Ovary (tissue), 3 donors: Measurements from ENCODE around the gene RBBP5.

ENCODE experiments used
- CTCF ChIP-seq, 3 donors: fragments of 450-650 bp in 2 of 3; fragments of 200-600 bp in 1 of 3; IDR thresholded peaks; one replicate each; pipeline versions ENCODE4 v1.5.1 to v1.8.0; 2016 to 2022; ENCODE audit warnings: antibody characterized with exemption in 3 of 3, mild to moderate bottlenecking in 1 of 3
- POLR2A ChIP-seq: fragments of 450-650 bp; IDR thresholded peaks from one replicate; pipeline ENCODE4 v1.6.1; 2017; ENCODE audit warnings: antibody characterized with exemption, mild to moderate bottlenecking, moderate library complexity
- donor health status: DM: no; HTN: no; CAD: no.

GRCh38 chr1:205144751-205145150, 23.0 kb upstream of the RBBP5 start:
- no peak for TF ChIP-seq CTCF (IDR thresholded peaks at IDR 0.05)
- TF ChIP-seq POLR2A, result no peak
